Measurements from ENCODE around the gene LBX2. TPM values are rescaled to one million over a fixed set of nuclear protein-coding genes. Genes with fewer than 3 reads are reported as not detected.

LBX2 gene
- total and polyA plus RNA-seq, 9 of the 15 experiments (the other 6 are each of a cell fraction or from before 2014, with no cell fraction given), result 0.39 to 6.2 (median 1.8) TPM; not detected in 1

GRCh38 chr2:74502720-74503505, 3.5 kb upstream of the LBX2 start (continued):
- TF ChIP-seq, protein P1, sequence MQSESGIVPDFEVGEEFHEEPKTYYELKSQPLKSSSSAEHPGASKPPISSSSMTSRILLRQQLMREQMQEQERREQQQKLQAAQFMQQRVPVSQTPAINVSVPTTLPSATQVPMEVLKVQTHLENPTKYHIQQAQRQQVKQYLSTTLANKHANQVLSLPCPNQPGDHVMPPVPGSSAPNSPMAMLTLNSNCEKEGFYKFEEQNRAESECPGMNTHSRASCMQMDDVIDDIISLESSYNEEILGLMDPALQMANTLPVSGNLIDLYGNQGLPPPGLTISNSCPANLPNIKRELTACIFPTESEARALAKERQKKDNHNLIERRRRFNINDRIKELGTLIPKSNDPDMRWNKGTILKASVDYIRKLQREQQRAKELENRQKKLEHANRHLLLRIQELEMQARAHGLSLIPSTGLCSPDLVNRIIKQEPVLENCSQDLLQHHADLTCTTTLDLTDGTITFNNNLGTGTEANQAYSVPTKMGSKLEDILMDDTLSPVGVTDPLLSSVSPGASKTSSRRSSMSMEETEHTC (IDR thresholded peaks at IDR 0.05), result peak; percentile 91
- peak; percentile 89 for TF ChIP-seq L3MBTL2 (IDR thresholded peaks at IDR 0.05)
- peak; percentile 97 for TF ChIP-seq POLR2G (IDR thresholded peaks at IDR 0.05; ENCODE audit: low read depth, low read length)
- TF ChIP-seq ZEB2 (IDR thresholded peaks at IDR 0.05), result 0 out of 2 replicates have a peak, but pooled peaks have one; percentile 13
- TF ChIP-seq ETV1 (tag; conservative IDR thresholded peaks at IDR 0.05; ENCODE audit: low read depth), result peak; percentile 80
- no peak for TF ChIP-seq EZH2 (IDR thresholded peaks at IDR 0.05; ENCODE audit: borderline replicate concordance, low read depth, low read length)
- peak; percentile 21; the same call in 1 of the 2 replicates for TF ChIP-seq CREB1 (IDR thresholded peaks at IDR 0.05)
- 0 out of 2 replicates have a peak, but pooled peaks have one; percentile 36 for TF ChIP-seq CREB1 (CRISPR knock-in tag; IDR thresholded peaks at IDR 0.05)
- 0 out of 2 replicates have a peak, but pooled peaks have one; percentile 27 for TF ChIP-seq MTA1 (IDR thresholded peaks at IDR 0.05; ENCODE audit: borderline replicate concordance)
- TF ChIP-seq JUNB (CRISPR knock-in tag; conservative IDR thresholded peaks at IDR 0.05), result peak; percentile 66; the same call in 1 of the 2 replicates
- TF ChIP-seq TCF7L2 (IDR thresholded peaks at IDR 0.05; ENCODE audit: low read depth, low read length), result 0 out of 2 replicates have a peak, but pooled peaks have one; percentile 7
- TF ChIP-seq MCM5 (IDR thresholded peaks at IDR 0.05; ENCODE audit: low read depth), result no peak
- peak; percentile 29; the same call in 1 of the 2 replicates for TF ChIP-seq CREM (IDR thresholded peaks at IDR 0.05; ENCODE audit: low read depth)
- TF ChIP-seq GTF2E2 (tag; IDR thresholded peaks at IDR 0.05), result peak; percentile 88
- TF ChIP-seq TBP (optimal IDR thresholded peaks at IDR 0.05; ENCODE audit: low read depth, low read length), result peak; percentile 77
- peak; percentile 59; the same call in 1 of the 2 replicates for TF ChIP-seq E2F1 (CRISPR knock-in tag; IDR thresholded peaks at IDR 0.05)
- peak; percentile 94 for TF ChIP-seq RBFOX2 (IDR thresholded peaks at IDR 0.05; ENCODE audit: low read depth, low read length)
- peak; percentile 28 for TF ChIP-seq FIP1L1 (IDR thresholded peaks at IDR 0.05; ENCODE audit: low read depth, low read length, poor library complexity, severe bottlenecking)
- peak; percentile 56; the same call in 1 of the 2 replicates for TF ChIP-seq CBX1 (IDR thresholded peaks at IDR 0.05; ENCODE audit: low read depth)
- no peak for TF ChIP-seq ZNF184 (CRISPR knock-in tag; IDR thresholded peaks at IDR 0.05)
- peak; percentile 40 for TF ChIP-seq RBM22 (IDR thresholded peaks at IDR 0.05; ENCODE audit: low read depth, low read length, poor library complexity, severe bottlenecking)
- TF ChIP-seq PRMT5 (CRISPR knock-in tag; IDR thresholded peaks at IDR 0.05), result no peak
- peak; percentile 91 for TF ChIP-seq ZFX (CRISPR knock-in tag; IDR thresholded peaks at IDR 0.05)

All from K562 (cell line).